CD4-positive, alpha-beta T cell treated with Interleukin-4 for 1 hour (primary cell): ENCODE measurements around the gene APC2.

Experiments used
- DNase-seq, 2 donors: peaks; one replicate each; pipeline ENCODE4 v3.0.0-alpha.2; 2020 to 2022

The APC2 gene

GRCh38 chr19:1429750-1430149 lies 20.2 kb upstream of the APC2 start:
- no peak for DNase-seq

DNA sequence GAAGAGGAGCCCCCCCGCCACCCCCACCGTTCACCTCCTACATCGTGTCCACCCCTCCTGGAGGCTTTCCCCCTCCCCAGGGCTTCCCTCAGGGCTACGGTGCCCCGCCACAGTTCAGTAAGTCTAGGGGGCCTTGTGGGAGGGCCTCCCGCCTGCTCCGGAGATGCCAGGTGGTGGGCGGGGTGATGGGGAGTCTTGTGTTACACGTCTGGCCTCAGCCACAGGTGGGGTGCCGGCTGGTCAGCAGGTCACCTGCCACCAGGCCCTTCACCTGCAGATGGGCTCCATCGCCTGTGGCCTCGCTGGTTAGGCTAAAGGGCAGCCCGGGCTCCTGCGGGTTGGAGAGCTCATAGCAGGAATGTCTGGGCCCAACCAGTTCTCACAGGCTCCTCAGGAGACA lies 19.7 kb upstream of the APC2 start:
- DNase-seq = no peak

DNA sequence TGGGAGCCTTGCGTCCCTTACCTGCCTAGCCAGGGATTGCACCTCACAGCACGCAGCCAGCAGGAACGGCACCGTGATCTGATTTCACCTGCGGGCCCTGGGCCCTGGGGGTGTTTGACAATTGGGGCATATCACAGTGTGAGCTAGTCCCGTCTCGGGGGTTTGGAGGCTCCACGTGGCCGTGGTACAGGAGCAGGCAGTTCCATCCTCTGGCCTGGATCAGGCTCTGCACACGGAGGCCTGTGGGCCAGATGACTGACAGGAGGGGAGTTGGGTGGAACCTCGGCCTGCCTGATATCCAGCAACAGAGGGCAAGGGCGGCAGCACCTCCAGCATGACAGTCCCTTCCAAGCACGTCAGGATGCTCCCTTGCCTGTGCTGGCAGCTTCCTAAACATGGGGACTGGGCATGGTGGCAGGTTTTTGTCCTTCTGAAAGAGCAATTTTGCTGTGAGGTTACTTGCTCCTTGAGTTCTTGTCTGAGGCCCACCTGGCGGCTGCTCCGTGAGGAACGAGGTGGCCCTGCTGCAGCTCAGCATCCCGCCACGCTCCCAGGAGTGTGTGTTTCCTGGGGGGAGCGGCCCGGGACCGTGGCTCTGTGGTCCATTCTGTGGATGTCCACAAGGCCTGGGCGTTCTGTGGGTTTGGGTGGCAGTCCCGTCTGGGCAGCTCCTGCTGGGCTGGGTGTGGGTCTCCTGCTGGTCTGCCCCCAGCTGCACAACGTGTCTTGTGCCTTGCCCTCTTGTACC lies 18.0 kb upstream of the APC2 start:
- no peak for DNase-seq

DNA sequence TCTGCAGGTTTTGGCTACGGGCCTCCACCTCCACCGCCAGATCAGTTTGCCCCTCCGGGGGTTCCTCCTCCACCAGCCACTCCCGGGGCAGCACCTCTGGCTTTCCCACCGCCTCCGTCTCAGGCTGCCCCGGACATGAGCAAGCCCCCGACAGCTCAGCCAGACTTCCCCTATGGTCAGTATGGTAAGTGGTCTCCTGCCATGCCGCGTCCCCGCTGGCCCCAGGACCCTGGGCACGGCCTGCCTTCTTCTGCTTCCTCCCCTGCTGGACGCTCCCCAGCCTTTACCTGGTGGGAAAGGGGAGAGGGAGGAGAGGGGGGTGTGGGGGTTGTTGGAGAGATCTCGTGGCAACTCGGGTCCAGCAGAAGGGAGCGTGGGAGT lies 17.4 kb upstream of the APC2 start:
- DNase-seq = no peak

DNA sequence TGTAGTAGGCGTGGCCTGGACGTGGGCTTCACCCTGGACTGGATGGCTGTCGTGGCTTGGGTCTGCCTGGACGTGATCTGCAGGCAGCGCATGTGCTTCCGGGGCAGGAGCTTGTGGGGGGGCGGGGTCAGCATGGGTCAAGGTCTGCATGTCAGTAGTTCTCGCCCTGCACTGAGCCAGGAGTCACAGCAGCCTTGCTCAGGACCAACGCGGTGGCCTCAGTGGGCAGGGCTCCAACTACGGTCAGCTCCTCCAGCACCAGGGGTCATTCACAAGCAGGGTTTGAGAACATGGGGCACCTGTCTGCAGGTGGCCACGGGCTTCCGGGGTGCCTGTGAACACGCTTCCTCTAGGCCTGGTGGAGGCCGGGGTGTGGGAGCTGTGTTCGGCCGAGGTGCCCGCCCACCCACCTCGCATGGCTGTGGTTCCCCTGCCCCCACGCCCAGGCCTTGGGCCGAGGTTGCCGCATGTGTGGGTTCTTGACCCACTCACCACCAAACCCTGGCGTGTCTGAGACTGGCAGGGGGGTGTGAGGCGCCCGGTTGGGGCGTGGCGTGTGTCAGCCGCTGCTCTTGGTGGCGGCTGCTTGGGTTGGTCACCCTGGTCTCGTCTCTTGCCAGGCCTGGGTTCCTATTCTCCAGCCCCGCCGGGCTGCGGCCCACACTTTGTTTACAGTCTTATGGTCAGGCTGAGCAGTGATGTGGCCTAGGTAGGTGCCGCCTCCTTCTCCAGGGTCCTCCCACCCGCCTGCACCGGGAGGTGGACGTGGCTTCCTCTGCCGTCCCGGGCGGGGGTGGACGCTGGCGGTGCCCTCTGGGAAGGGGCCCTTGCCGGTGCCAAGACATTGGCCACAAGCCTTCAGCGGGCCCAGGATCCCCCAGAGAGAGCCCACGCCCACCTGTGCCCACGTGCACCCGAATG lies 16.5 kb upstream of the APC2 start:
- no peak for DNase-seq

DNA sequence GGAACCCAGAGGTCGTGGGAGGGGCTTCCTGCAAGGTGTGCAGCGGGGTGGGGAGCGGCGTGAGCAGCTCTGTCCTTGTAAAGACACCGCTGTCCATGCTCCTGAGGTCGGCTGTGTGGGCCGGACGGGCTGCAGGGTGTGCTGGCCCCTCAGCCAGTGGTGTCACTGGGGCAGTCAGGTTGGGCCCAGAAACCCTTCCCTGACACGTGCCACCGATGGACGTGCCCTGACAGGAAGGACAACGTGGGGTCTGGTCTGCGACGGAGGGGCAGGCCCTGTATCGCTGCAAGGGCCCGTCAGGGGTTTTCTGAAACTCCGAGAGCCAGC lies 15.9 kb upstream of the APC2 start:
- no peak for DNase-seq

GRCh38 chr19:1434577-1435060 lies 15.3 kb upstream of the APC2 start:
- DNase-seq = no peak

- no peak for DNase-seq
These were observed 14.4 kb upstream of the APC2 start for GRCh38 chr19:1435378-1435989.

DNA sequence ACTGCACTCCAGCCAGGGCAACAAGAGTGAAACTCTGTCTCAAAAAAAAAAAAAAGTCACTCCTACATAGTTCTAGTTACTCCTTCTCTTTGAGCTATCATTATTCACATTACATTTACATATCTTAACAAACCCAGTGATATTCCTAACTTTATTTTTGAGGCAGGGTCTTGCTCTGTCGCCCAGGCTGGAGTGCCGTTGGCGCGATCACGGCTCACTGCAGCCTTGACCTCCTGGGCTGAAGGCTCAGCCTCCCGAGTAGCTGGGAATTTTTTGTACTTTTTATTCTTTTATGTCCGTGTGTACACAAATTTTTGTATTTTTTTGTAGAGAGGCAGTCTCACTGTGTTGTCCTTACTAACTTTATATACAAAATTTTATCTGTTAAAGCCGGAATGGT lies 12.3 kb upstream of the APC2 start:
- DNase-seq = no peak

- peak; percentile 95 to 96 for DNase-seq
These were observed 11.6 kb upstream of the APC2 start, which contains the start of gene RPS15 for GRCh38 chr19:1438035-1438932. Gene RPS15, plus strand, starts transcription at chr19:1438396. Its CDS starts 30 bp downstream, at chr19:1438426.

- DNase-seq = no peak
These were observed 11.0 kb upstream of the APC2 start for GRCh38 chr19:1438933-1439354.

- peak in 1 of 2 donors; percentile 38 for DNase-seq
These were observed 10.2 kb upstream of the APC2 start for GRCh38 chr19:1439525-1440417.

DNA sequence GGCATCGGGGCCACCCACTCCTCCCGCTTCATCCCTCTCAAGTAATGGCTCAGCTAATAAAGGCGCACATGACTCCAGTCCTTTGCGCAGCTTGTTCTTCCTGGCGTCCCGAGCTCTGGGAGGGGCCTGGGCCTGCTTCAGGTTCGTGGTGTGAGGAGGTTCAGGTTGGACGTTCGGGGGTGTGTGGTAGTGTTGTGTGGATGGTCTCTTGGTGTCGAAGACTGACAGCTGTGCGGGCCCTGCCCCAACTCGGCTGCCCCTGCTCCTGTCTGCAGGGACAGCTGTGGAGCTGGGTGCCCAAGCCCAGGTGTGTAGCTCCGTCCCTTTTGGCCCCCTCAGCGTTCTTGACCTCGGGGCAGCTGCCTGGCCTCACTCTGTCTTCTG lies 9.5 kb upstream of the APC2 start:
- DNase-seq = no peak

DNA sequence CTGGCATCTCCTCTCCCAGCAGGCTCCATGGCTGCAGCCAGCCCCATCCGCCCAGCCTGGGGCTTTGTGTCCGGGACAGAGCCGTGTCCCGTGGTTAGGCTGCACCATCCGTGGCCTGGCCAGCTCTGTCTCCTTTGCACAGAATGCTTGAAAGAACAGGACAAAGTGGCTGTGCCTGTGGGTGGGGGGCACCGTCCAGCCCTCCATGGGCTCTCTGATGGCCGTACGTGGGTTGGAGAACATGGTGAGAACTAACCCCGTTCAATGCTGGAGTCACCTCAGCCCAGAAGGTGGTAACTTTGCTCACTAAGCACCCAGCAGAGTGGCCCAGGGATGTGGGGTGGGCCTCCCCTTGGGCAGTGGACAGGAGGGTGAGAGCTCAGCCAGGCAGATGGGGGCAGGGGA lies 8.9 kb upstream of the APC2 start:
- DNase-seq = no peak

DNA sequence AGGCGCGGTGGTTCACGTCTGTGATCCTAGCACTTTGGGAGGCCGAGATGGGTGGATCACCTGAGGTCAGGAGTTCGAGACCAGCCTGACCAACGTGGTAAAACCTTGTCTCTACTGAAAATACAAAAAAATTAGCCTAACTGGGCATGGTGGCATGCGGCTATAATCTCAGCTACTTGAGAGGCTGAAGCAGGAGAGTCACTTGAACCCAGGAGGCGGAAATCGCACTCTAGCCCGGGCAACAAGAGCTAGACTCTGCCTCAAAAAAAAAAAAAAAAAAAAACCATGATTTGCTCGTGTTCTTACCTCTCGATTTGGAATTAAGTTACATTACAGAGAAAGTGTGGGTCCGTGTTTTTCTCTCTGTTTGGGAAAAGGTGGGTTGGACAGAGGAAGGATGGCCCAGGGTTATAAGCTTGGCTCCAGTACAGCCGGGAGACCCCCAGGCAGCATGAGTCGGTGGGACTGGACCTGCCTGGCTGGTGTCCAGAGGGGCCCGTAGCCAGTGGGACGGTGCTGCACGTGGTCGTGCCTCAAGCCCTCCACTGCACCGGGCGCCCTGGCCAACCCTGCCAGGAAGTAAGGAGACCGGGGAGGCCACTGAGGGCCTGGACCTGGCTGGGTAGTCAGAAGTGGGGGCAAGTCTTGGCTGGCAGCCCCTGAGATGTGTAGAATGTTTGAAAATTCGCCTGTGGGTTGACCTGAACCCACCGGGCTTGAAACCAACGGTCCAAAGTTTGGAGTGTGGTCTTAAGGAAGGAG lies 8.1 kb upstream of the APC2 start:
- no peak for DNase-seq

DNA sequence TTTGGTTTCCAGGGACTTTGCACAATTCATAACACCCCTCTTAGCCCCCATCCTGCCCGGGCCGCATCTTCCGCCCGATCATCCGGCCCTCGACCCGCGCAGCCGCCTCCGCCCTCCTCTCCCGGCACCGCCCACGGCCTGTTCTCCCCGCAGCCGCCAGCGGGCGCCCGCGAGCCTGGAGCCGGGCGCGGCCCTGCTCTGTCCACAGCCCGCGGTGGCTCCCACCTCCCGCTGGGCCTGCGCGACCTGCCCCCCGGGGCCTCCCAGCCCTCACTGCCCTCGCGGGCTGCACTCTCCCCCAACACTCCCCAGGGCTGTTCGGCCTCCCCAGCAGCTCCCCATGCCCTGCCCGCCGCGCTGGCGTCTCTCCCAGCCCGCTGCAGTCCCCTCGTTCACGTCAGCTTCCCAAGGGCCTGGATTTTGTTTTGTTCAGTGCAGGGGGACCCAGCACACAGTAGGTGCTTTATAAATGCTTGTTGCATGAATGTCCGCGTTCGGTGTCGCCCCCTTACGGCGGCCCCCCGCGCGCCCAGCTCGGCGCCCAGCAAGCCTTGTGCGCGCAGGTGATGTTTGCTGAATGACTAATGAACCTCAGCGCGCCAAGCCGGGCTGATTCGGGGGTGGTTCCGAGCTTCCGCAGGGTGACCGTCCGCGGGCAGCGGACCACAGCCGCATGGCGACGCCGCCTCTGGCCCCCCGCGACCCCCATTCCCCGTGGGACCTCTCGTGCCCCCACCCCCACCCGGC lies 4.6 kb upstream of the APC2 start:
- DNase-seq = peak; percentile 70 to 81

- no peak for DNase-seq
These were observed 3.8 kb upstream of the APC2 start for GRCh38 chr19:1445932-1446712.

DNA sequence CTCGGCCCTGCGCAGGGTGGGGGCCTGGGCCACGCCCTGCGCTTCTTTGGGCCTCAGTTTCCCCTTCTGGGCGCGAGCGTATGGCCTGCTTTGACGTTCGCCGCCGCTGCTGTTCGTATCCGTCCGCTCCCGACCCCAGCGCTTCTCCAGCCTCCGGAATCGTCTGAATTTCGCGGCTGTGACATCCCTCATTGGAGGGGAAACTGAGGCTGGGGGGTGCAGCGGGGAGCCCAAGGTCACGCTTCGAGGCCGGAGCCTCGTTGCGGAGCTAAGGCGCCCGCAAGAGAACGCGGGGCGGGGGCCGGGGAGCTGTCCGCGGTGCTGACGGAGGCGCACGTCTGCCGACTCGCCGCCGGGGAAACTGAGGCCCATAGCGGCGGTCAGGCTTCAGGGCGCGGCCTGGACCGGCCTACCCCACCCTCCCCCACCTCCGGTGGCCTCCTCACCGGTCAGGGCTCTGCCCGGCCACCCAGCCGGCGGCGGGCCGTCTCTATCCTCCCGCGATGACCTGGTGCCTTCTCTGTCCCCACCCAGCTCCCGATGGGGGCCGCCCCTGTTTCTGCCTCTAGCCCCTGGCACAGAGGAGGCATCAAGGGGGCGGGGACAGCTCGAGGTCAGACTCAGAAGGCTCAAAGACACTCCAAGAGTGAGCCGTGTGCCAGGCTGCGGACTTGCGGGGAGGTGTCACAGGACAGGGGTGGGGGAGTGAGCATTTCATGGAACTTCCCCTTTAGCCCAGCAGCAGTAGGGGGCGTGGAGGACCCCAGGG lies 3.0 kb upstream of the APC2 start:
- peak in 1 of 2 donors; percentile 26 for DNase-seq
